OCI-LY1 (cell line): ENCODE results near the gene TRMU.

Experiments
- H2AFZ ChIP-seq: fragments of 200-600 bp; sonication (generic), shearing (Covaris generic); 2 replicates; pipeline ENCODE4 v1.6.0; 2014; ENCODE audit warnings: antibody characterized with exemption, mild to moderate bottlenecking, low read length
- H3F3A ChIP-seq: fragments of 200-600 bp; sonication (generic), shearing (Covaris generic); 2 replicates; pipeline ENCODE4 v1.6.0; 2014; ENCODE audit warnings: mild to moderate bottlenecking, antibody characterized with exemption, low read length, moderate library complexity; ENCODE audit not compliant: insufficient read depth
- H3K27ac ChIP-seq: fragments of 200-600 bp; sonication (generic); 2 replicates; pipeline ENCODE4 v1.5.1; 2014; ENCODE audit warnings: low read length, mixed run types, mild to moderate bottlenecking, low read depth; ENCODE audit not compliant: poor library complexity, severe bottlenecking
- H3K27me3 ChIP-seq: fragments of 200-600 bp; sonication (generic); 2 replicates; pipeline ENCODE4 v1.6.0; 2014; ENCODE audit warnings: antibody characterized with exemption, mild to moderate bottlenecking, low read length, moderate library complexity; ENCODE audit not compliant: insufficient read depth
- H3K36me3 ChIP-seq: fragments of 200-600 bp; sonication (generic); 2 replicates; pipeline ENCODE4 v1.6.1; 2014; ENCODE audit warnings: mild to moderate bottlenecking, antibody characterized with exemption, low read length, moderate library complexity, mixed read lengths; ENCODE audit not compliant: insufficient read depth
- H3K4me1 ChIP-seq: fragments of 200-600 bp; sonication (generic); 2 replicates; pipeline ENCODE4 v1.5.1; 2014; ENCODE audit warnings: mild to moderate bottlenecking, low read length, moderate library complexity; ENCODE audit not compliant: insufficient read depth, severe bottlenecking
- H3K4me2 ChIP-seq: fragments of 200-600 bp; sonication (generic), shearing (Covaris generic); 2 replicates; pipeline ENCODE4 v1.6.1; 2014; ENCODE audit warnings: low read length
- H3K4me3 ChIP-seq: fragments of 200-600 bp; sonication (generic); 2 replicates; pipeline ENCODE4 v1.5.1; 2014; ENCODE audit warnings: low read length, low read depth, mild to moderate bottlenecking, mixed read lengths; ENCODE audit not compliant: poor library complexity, severe bottlenecking
- H3K79me2 ChIP-seq: fragments of 200-600 bp; shearing (Covaris generic); 2 replicates; pipeline ENCODE4 v1.6.1; 2016; ENCODE audit warnings: mixed run types, low read length, mixed read lengths; ENCODE audit not compliant: insufficient read depth
- H3K9ac ChIP-seq: fragments of 200-600 bp; sonication (generic), shearing (Covaris generic); 2 replicates; pipeline ENCODE4 v1.6.1; 2014; ENCODE audit warnings: mild to moderate bottlenecking, low read length, mixed read lengths
- H3K9me2 ChIP-seq: fragments of 200-600 bp; sonication (generic), shearing (Covaris generic); 2 replicates; pipeline ENCODE4 v1.6.1; 2014; ENCODE audit warnings: low read depth, mild to moderate bottlenecking, low read length, mixed read lengths
- H3K9me3 ChIP-seq: fragments of 200-600 bp; shearing (Covaris generic); 2 replicates; pipeline ENCODE4 v1.6.1; 2014; ENCODE audit warnings: low read length, mixed read lengths
- H4K20me1 ChIP-seq: fragments of 200-600 bp; sonication (generic), shearing (Covaris generic); 2 replicates; pipeline ENCODE4 v1.6.0; 2016; ENCODE audit warnings: mild to moderate bottlenecking, low read length; ENCODE audit not compliant: insufficient read depth
- CTCF ChIP-seq: fragments of 200-600 bp; sonication (generic), shearing (Covaris generic); IDR thresholded peaks from 2 replicates; pipeline ENCODE4 v1.5.1; 2017; ENCODE audit warnings: mild to moderate bottlenecking, antibody characterized with exemption, low read length, moderate library complexity, mixed read lengths
- EZH2 ChIP-seq: fragments of 200-600 bp; sonication (generic), shearing (Covaris generic); IDR thresholded peaks from 2 replicates; pipeline ENCODE4 v1.8.0; 2017; ENCODE audit warnings: borderline replicate concordance, mixed run types, mild to moderate bottlenecking, antibody characterized with exemption, low read length, moderate library complexity, mixed read lengths

TRMU gene

GRCh38 chr22:46367707-46368191, 32.2 kb downstream of the TRMU start:
- Histone ChIP-seq H3K4me3 (peak overlapping the region; percentile 21), H3F3A (no peaks in the 10 kb centered on the region), H4K20me1 (no peaks in the 10 kb centered on the region), H3K36me3 (no peaks in the 10 kb centered on the region; the same call in 1 of the 2 replicates), H3K27ac (peak overlapping the region; percentile 53), H3K9me3 (no peaks in the 10 kb centered on the region), H3K9ac (no peak overlapping the region; the same call in 1 of the 2 replicates), H2AFZ (no peak overlapping the region), H3K9me2 (no peaks in the 10 kb centered on the region), H3K27me3 (no peaks in the 10 kb centered on the region), H3K4me2 (peak overlapping the region; percentile 46; the same call in 1 of the 2 replicates), H3K4me1 (peaks cover 19% of the 10 kb centered on the region), H3K79me2 (no peaks in the 10 kb centered on the region)
- TF ChIP-seq CTCF (peak; percentile 87), EZH2 (no peak)

GRCh38 chr22:46368422-46368821, 32.9 kb downstream of the TRMU start:
- H3K9me2 ChIP-seq = no peaks in the 10 kb centered on the region
- TF ChIP-seq EZH2 (no peak), CTCF (no peak)
- no peaks in the 10 kb centered on the region for H3K79me2 ChIP-seq
- H3K27ac ChIP-seq = no peak overlapping the region
- no peaks in the 10 kb centered on the region for H3K27me3 ChIP-seq
- no peaks in the 10 kb centered on the region; the same call in 1 of the 2 replicates for H3K36me3 ChIP-seq
- no peak overlapping the region for H3K9ac ChIP-seq
- H3F3A ChIP-seq = no peaks in the 10 kb centered on the region
- H3K9me3 ChIP-seq = no peaks in the 10 kb centered on the region
- H4K20me1 ChIP-seq = no peaks in the 10 kb centered on the region
- H2AFZ ChIP-seq = no peak overlapping the region
- H3K4me2 ChIP-seq = no peak overlapping the region
- H3K4me1 ChIP-seq = peaks cover 16% of the 10 kb centered on the region
- H3K4me3 ChIP-seq = no peak overlapping the region

- no peaks in the 10 kb centered on the region for H3K9me3 ChIP-seq
- no peaks in the 10 kb centered on the region for H4K20me1 ChIP-seq
- H3K9ac ChIP-seq = no peak overlapping the region
- no peak overlapping the region for H3K4me2 ChIP-seq
- no peaks in the 10 kb centered on the region for H3K27me3 ChIP-seq
- H3F3A ChIP-seq = no peaks in the 10 kb centered on the region
- no peak overlapping the region for H3K27ac ChIP-seq
- TF ChIP-seq CTCF (no peak), EZH2 (no peak)
- H3K4me1 ChIP-seq = peaks cover 21% of the 10 kb centered on the region
- H3K4me3 ChIP-seq = no peak overlapping the region
- no peak overlapping the region for H2AFZ ChIP-seq
- no peaks in the 10 kb centered on the region for H3K9me2 ChIP-seq
- no peaks in the 10 kb centered on the region for H3K79me2 ChIP-seq
- no peaks in the 10 kb centered on the region; the same call in 1 of the 2 replicates for H3K36me3 ChIP-seq
Observed at GRCh38 chr22:46368871-46369715, 33.6 kb downstream of the TRMU start.
